Neural cell (in vitro differentiated cells): Measurements from ENCODE around the gene RGS3. TPM values are rescaled to one million over a fixed set of nuclear protein-coding genes. Genes with fewer than 3 reads are reported as not detected.

Experiments
- H2AFZ ChIP-seq: fragments of 200-600, 300-800 bp; sonication (generic), shearing (Covaris generic); 2 replicates; pipeline ENCODE4 v1.6.0; 2014; ENCODE audit warnings: low read depth, mild to moderate bottlenecking, antibody characterized with exemption, low read length, moderate library complexity
- H3F3A ChIP-seq: fragments of 200-600 bp; shearing (Covaris generic); 2 replicates; pipeline ENCODE4 v1.6.1; 2016; ENCODE audit warnings: mild to moderate bottlenecking, moderate library complexity, mixed read lengths, antibody characterized with exemption, low read length; ENCODE audit not compliant: insufficient read depth, poor library complexity, severe bottlenecking
- H3K27ac ChIP-seq: fragments of 200-600, 300-800 bp; sonication (generic), shearing (Covaris generic); 2 replicates; pipeline ENCODE4 v1.5.1; 2014; ENCODE audit warnings: mild to moderate bottlenecking, low read length, moderate library complexity
- H3K27me3 ChIP-seq: fragments of 300-800, 200-600 bp; sonication (generic), shearing (Covaris generic); 2 replicates; pipeline ENCODE4 v1.6.0; 2014; ENCODE audit warnings: mild to moderate bottlenecking, low read depth, low read length, moderate library complexity; ENCODE audit not compliant: insufficient read depth
- H3K36me3 ChIP-seq: fragments of 300-800, 200-600 bp; sonication (generic), shearing (Covaris generic); 2 replicates; pipeline ENCODE4 v1.5.1; 2014; ENCODE audit warnings: mild to moderate bottlenecking, antibody characterized with exemption, low read length, moderate library complexity; ENCODE audit not compliant: insufficient read depth
- H3K4me2 ChIP-seq: fragments of 300-800, 200-600 bp; sonication (generic), shearing (Covaris generic); 2 replicates; pipeline ENCODE4 v1.6.0; 2014; ENCODE audit warnings: mild to moderate bottlenecking, low read length
- H3K4me3 ChIP-seq: fragments of 300-800, 200-600 bp; sonication (generic), shearing (Covaris generic); 2 replicates; pipeline ENCODE4 v1.5.1; 2014; ENCODE audit warnings: mild to moderate bottlenecking, low read length, moderate library complexity
- H3K79me2 ChIP-seq: fragments of 200-600 bp; shearing (Covaris generic); replicated peaks from 2 replicates; pipeline ENCODE4 v1.6.0; 2014; ENCODE audit warnings: mild to moderate bottlenecking, low read length, moderate library complexity; ENCODE audit not compliant: insufficient read depth
- H3K9ac ChIP-seq: fragments of 300-800, 200-600 bp; sonication (generic), shearing (Covaris generic); 2 replicates; pipeline ENCODE4 v1.6.1; 2016; ENCODE audit warnings: mild to moderate bottlenecking, low read length, mixed read lengths
- H3K9me2 ChIP-seq: fragments of 200-600 bp; shearing (Covaris generic); 2 replicates; pipeline ENCODE4 v1.6.1; 2016; ENCODE audit warnings: mild to moderate bottlenecking, low read length, mixed read lengths; ENCODE audit not compliant: insufficient read depth
- H3K9me3 ChIP-seq: fragments of 200-600, 300-800 bp; sonication (generic), shearing (Covaris generic); 2 replicates; pipeline ENCODE4 v1.6.1; 2016; ENCODE audit warnings: mild to moderate bottlenecking, mixed run types, low read length, moderate library complexity, mixed read lengths
- H4K20me1 ChIP-seq: fragments of 200-600 bp; shearing (Covaris generic); 2 replicates; pipeline ENCODE4 v1.6.1; 2016; ENCODE audit warnings: mild to moderate bottlenecking, mixed run types; ENCODE audit not compliant: insufficient read depth
- EP300 ChIP-seq: fragments of 450-650 bp; conservative IDR thresholded peaks from 2 replicates; pipeline ENCODE4 v1.6.1; 2014; ENCODE audit warnings: antibody characterized with exemption, mild to moderate bottlenecking, moderate library complexity; ENCODE audit not compliant: poor library complexity, severe bottlenecking
- EZH2 ChIP-seq: fragments of 200-600, 300-800 bp; shearing (Covaris generic), sonication (generic); IDR thresholded peaks from 2 replicates; pipeline ENCODE4 v1.6.1; 2014; ENCODE audit warnings: antibody characterized with exemption, low read length, borderline replicate concordance, mild to moderate bottlenecking; ENCODE audit not compliant: insufficient read depth, poor library complexity, severe bottlenecking
- MXI1 ChIP-seq: fragments of 450-650 bp; conservative IDR thresholded peaks from 2 replicates; pipeline ENCODE4 v1.6.1; 2014; ENCODE audit warnings: antibody characterized with exemption, mild to moderate bottlenecking; ENCODE audit not compliant: poor library complexity, severe bottlenecking
- POLR2AphosphoS5 ChIP-seq: IDR thresholded peaks from 2 replicates; pipeline ENCODE4 v1.6.1; 2012
- RAD21 ChIP-seq: fragments of 450-650 bp; conservative IDR thresholded peaks from 2 replicates; pipeline ENCODE4 v1.6.1; 2014; ENCODE audit warnings: antibody characterized with exemption, mild to moderate bottlenecking, moderate library complexity
- SMC3 ChIP-seq: fragments of 450-650 bp; conservative IDR thresholded peaks from 2 replicates; pipeline ENCODE4 v1.6.1; 2014; ENCODE audit warnings: antibody characterized with exemption, mild to moderate bottlenecking, moderate library complexity; ENCODE audit not compliant: poor library complexity
- TAF1 ChIP-seq: IDR thresholded peaks from 2 replicates; pipeline ENCODE4 v1.6.1; 2012; ENCODE audit warnings: low read depth
- polyA plus RNA-seq: library from polyadenylated mRNA; depleted of rRNA; stranded (reverse); fragments of >200 nt; gene quantifications from 2 replicates; pipeline ENCODE4 v1.2.3, GENCODE V29; 2014
- TF ChIP-seq, protein P1 (sequence below): IDR thresholded peaks from 2 replicates; pipeline ENCODE4 v1.6.1; 2012; ENCODE audit warnings: borderline replicate concordance
- TF ChIP-seq, protein P2 (sequence below): fragments of 450-650 bp; IDR thresholded peaks from 2 replicates; pipeline ENCODE4 v1.5.1; 2014; ENCODE audit warnings: antibody characterized with exemption, mild to moderate bottlenecking, moderate library complexity; ENCODE audit not compliant: poor library complexity, severe bottlenecking

The RGS3 gene
- polyA plus RNA-seq, 1 donor from 2014 or later, result 25.3 TPM

DNA sequence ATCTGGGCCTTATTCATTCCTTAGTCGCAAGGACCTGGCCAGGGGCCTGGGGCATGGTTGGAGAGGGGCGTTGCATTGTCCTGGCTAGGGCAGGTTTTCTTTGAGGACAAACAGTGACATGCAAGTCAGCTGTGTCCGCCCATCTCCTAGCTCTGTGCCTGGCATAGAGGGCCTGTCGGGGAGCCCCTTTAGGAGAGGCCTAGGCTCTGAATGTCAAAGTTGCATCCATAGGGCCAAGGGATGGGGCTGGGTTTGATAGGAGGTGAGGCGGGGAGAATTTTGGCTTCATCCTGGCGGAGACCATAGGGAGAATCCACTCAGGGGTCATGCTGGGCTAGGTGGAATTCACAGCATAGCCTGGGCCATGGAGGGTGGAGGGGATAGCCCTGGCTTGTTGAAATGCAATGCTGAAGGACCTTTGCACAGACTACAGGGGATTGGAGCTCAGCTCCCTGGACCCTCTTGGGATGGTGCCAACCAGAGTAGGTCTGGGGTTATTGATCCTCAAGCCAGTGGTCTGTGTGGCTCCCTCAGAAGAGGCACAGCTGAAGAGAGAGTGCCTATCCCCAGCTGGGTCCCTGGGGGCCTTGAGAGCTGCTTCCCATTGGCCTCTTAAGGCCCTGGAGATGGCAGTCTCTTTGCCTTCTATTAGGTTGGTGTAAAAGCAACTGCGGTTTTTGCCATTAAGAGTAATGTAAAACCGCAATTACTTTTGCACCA is 104.0 kb downstream of the RGS3 start:
- H3K9me2 ChIP-seq, result no peaks in the 10 kb centered on the region
- TF ChIP-seq EP300 (no peak), EZH2 (no peak), RAD21 (no peak), TAF1 (no peak), MXI1 (no peak), POLR2AphosphoS5 (no peak), SMC3 (no peak)
- TF ChIP-seq, protein P1, sequence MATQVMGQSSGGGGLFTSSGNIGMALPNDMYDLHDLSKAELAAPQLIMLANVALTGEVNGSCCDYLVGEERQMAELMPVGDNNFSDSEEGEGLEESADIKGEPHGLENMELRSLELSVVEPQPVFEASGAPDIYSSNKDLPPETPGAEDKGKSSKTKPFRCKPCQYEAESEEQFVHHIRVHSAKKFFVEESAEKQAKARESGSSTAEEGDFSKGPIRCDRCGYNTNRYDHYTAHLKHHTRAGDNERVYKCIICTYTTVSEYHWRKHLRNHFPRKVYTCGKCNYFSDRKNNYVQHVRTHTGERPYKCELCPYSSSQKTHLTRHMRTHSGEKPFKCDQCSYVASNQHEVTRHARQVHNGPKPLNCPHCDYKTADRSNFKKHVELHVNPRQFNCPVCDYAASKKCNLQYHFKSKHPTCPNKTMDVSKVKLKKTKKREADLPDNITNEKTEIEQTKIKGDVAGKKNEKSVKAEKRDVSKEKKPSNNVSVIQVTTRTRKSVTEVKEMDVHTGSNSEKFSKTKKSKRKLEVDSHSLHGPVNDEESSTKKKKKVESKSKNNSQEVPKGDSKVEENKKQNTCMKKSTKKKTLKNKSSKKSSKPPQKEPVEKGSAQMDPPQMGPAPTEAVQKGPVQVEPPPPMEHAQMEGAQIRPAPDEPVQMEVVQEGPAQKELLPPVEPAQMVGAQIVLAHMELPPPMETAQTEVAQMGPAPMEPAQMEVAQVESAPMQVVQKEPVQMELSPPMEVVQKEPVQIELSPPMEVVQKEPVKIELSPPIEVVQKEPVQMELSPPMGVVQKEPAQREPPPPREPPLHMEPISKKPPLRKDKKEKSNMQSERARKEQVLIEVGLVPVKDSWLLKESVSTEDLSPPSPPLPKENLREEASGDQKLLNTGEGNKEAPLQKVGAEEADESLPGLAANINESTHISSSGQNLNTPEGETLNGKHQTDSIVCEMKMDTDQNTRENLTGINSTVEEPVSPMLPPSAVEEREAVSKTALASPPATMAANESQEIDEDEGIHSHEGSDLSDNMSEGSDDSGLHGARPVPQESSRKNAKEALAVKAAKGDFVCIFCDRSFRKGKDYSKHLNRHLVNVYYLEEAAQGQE, result no peak
- no peaks in the 10 kb centered on the region for H3F3A ChIP-seq
- no peak overlapping the region for H2AFZ ChIP-seq
- H3K27ac ChIP-seq, result no peak overlapping the region
- H3K9me3 ChIP-seq, result no peaks in the 10 kb centered on the region
- peak overlapping the region; percentile 33 for H3K4me3 ChIP-seq
- H3K27me3 ChIP-seq, result no peaks in the 10 kb centered on the region
- H3K4me2 ChIP-seq, result no peak overlapping the region
- no peaks in the 10 kb centered on the region for H4K20me1 ChIP-seq
- H3K36me3 ChIP-seq, result no peaks in the 10 kb centered on the region
- no peak overlapping the region for H3K9ac ChIP-seq
- peaks cover 6% of the 10 kb centered on the region for H3K79me2 ChIP-seq

DNA sequence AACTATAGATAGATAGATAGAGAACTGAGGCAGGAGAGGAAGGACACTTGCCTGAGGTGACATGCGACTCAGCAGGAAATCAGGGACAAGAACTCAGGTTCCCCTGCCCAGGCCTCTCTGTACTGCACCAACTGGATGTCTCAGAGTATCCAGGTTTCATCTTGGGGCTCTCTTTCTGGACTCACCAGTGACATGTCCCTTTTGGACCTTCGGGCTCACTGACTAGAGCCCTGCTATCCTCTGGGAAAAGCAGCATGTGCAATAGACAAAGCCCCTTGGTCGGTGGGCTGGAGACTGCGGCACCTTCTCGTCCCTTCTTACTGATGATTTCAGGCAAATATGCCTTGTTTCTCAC is 104.5 kb downstream of the RGS3 start:
- TF ChIP-seq MXI1 (no peak), EZH2 (no peak), SMC3 (no peak)
- H3K9me3 ChIP-seq, result no peaks in the 10 kb centered on the region
- no peaks in the 10 kb centered on the region for H3K27me3 ChIP-seq
- H3K4me2 ChIP-seq, result no peak overlapping the region
- peaks cover 6% of the 10 kb centered on the region for H3K79me2 ChIP-seq
- peak overlapping the region; percentile 33 for H3K4me3 ChIP-seq
- H3K36me3 ChIP-seq, result no peaks in the 10 kb centered on the region
- H3K27ac ChIP-seq, result no peak overlapping the region
- H4K20me1 ChIP-seq, result no peaks in the 10 kb centered on the region
- no peaks in the 10 kb centered on the region for H3K9me2 ChIP-seq
- H3K9ac ChIP-seq, result no peak overlapping the region
- no peak overlapping the region for H2AFZ ChIP-seq
- H3F3A ChIP-seq, result no peaks in the 10 kb centered on the region

DNA sequence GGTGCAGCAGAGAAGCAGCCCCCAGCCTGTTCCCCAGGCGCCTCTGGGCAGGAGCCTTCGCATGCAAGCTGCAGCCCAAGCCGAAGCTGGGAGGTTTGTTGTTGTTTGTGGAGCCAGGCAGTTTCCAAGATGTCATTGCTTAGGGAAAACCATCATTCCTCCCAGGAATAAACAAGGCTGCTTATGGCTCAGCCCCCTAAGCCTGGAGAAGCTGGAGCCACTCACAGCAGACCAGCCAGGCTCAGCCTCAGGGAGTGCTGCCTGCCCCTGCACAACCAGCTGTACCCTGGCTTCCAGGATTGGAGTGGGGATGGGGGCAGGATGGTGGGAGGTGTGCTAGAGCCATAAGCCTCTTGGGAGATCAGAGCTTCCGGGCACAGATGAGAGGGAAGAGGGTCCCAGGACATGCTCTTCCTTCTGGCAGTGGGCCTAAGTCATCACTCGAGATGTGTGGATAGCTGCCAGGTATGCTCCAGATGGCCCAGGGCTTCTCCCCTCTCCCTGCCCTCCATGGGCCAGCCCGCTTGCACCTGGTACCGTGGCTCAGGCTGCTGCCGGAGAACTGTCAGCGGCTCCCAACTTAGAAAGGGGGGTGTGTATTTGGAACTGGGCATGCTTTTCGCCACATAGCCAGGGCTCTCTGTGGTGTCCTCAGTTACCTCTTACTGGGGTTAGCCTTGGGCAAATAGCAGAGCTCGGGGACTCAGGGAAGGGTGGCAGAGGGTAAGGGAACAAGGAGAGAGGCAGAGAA is 105.2 kb downstream of the RGS3 start:
- H3K27ac ChIP-seq, result no peak overlapping the region
- no peaks in the 10 kb centered on the region for H3K27me3 ChIP-seq
- peak overlapping the region; percentile 33 for H3K4me3 ChIP-seq
- no peak overlapping the region for H3K4me2 ChIP-seq
- H3K9ac ChIP-seq, result no peak overlapping the region
- no peaks in the 10 kb centered on the region for H3K36me3 ChIP-seq
- no peaks in the 10 kb centered on the region for H4K20me1 ChIP-seq
- H3K9me2 ChIP-seq, result no peaks in the 10 kb centered on the region
- H3F3A ChIP-seq, result no peaks in the 10 kb centered on the region
- peaks cover 6% of the 10 kb centered on the region for H3K79me2 ChIP-seq
- no peak for TF ChIP-seq POLR2AphosphoS5
- TF ChIP-seq EZH2, result no peak
- TF ChIP-seq MXI1, result no peak
- no peak for TF ChIP-seq RAD21
- TF ChIP-seq, protein P2, sequence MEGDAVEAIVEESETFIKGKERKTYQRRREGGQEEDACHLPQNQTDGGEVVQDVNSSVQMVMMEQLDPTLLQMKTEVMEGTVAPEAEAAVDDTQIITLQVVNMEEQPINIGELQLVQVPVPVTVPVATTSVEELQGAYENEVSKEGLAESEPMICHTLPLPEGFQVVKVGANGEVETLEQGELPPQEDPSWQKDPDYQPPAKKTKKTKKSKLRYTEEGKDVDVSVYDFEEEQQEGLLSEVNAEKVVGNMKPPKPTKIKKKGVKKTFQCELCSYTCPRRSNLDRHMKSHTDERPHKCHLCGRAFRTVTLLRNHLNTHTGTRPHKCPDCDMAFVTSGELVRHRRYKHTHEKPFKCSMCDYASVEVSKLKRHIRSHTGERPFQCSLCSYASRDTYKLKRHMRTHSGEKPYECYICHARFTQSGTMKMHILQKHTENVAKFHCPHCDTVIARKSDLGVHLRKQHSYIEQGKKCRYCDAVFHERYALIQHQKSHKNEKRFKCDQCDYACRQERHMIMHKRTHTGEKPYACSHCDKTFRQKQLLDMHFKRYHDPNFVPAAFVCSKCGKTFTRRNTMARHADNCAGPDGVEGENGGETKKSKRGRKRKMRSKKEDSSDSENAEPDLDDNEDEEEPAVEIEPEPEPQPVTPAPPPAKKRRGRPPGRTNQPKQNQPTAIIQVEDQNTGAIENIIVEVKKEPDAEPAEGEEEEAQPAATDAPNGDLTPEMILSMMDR, result no peak
- TF ChIP-seq, protein P1, result no peak
- TF ChIP-seq TAF1, result no peak
- TF ChIP-seq SMC3, result no peak
- no peaks in the 10 kb centered on the region for H3K9me3 ChIP-seq
- H2AFZ ChIP-seq, result no peak overlapping the region
